ENCODE data around the gene CATSPER4. TPM values are rescaled to one million over a fixed set of nuclear protein-coding genes. Genes with fewer than 3 reads are reported as not detected.
A peak's percentile ranks its signal among the peaks of the same experiment; 100 is the strongest.

The CATSPER4 gene
- total RNA-seq, 1 experiment from 2014 or later: not detected

DNA sequence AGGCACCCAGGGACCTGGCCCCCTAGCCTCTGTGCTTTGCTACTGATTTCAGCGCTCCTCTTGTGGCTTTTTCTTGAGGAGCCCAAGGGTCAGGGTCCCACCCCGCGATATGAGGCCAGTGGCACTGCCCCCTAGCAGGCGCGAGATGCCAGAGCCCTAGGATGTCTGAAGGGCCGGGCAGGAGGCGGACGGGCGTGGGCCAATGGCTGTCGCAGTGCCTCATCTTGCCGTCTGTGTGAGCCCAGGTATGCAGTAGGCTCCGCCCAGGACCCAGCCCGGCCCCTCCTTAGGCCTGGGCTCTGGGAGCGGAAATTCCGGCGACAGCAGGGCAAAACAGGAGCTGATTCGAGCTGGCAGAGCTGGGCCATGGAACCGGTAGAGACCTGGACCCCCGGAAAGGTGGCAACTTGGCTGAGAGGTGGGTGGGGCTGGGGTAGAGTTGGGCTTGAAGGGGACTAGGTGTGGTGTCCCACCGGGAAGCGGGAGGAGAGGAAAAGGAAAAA lies 13.2 kb upstream of the CATSPER4 start, which contains the start of gene CNKSR1:
Gene CNKSR1 (plus strand): TSS at position 310 of the 503 bp plus-strand sequence. CDS start 57 bp downstream, at position 367.
- no peak within 1 kb of the TSS for H3K18ac ChIP-seq (ENCODE audit: insufficient read length, low read depth, low read length)
- WGBS (ENCODE audit: extremely low coverage, insufficient read length, low lambda C conversion rate): no CpG with 5 or more reads among the region's 21 CpGs
- no peak within 1 kb of the TSS for H2BK15ac ChIP-seq (ENCODE audit: low read depth, low read length)
- Mint-ChIP-seq H3K4me1 (peaks cover 3 to 11% of the 10 kb centered on the region in 2 experiments; a peak in 3 of 4 replicates), H3K27ac (peak within 1 kb of the TSS; percentile 43 to 97 (median 95); a peak in 5 of 7 replicates), H3K36me3 (ENCODE audit: insufficient read depth in 1 of 3, low read depth in 3 of 3) (peaks cover 0 to 15% (median 14%) of the 10 kb centered on the region in 3 experiments; a peak in 4 of 7 replicates), H3K27me3 (ENCODE audit: low read depth) (no peaks in the 10 kb centered on the region), H3K4me3 (peak within 1 kb of the TSS; percentile 79 to 82), H3K9me3 (no peaks in the 10 kb centered on the region)
- H4K8ac ChIP-seq (replicated peaks; ENCODE audit: insufficient read length, low read depth, low read length): no peak within 1 kb of the TSS
- H3K23ac ChIP-seq (ENCODE audit: insufficient read length, low read depth, low read length): no peak within 1 kb of the TSS
- H3K27me3 ChIP-seq (ENCODE audit: insufficient read depth, low read length): no peaks in the 10 kb centered on the region
- no peaks in the 10 kb centered on the region for H3K79me2 ChIP-seq (ENCODE audit: insufficient read depth, low read length)
- no peak within 1 kb of the TSS for H4K91ac ChIP-seq (ENCODE audit: insufficient read length, low read depth, low read length)
- no peak within 1 kb of the TSS for H2AK5ac ChIP-seq (ENCODE audit: insufficient read length, low read length)
- peak; percentile 97 for DNase-seq
- no peaks in the 10 kb centered on the region for H4K20me1 ChIP-seq (ENCODE audit: control insufficient read depth, insufficient read depth, insufficient read length)
- no peaks in the 10 kb centered on the region for H3K79me1 ChIP-seq (ENCODE audit: insufficient read depth, low read depth, low read length, poor library complexity, severe bottlenecking)
- no peak within 1 kb of the TSS for H2BK20ac ChIP-seq (ENCODE audit: low read depth, low read length, poor library complexity, severe bottlenecking)
- peak within 1 kb of the TSS; percentile 9 for H3K4me2 ChIP-seq (ENCODE audit: insufficient read depth, insufficient read length, low read length)
- H3K14ac ChIP-seq (ENCODE audit: insufficient read depth, low read length): no peak within 1 kb of the TSS
- TF ChIP-seq, protein P1, sequence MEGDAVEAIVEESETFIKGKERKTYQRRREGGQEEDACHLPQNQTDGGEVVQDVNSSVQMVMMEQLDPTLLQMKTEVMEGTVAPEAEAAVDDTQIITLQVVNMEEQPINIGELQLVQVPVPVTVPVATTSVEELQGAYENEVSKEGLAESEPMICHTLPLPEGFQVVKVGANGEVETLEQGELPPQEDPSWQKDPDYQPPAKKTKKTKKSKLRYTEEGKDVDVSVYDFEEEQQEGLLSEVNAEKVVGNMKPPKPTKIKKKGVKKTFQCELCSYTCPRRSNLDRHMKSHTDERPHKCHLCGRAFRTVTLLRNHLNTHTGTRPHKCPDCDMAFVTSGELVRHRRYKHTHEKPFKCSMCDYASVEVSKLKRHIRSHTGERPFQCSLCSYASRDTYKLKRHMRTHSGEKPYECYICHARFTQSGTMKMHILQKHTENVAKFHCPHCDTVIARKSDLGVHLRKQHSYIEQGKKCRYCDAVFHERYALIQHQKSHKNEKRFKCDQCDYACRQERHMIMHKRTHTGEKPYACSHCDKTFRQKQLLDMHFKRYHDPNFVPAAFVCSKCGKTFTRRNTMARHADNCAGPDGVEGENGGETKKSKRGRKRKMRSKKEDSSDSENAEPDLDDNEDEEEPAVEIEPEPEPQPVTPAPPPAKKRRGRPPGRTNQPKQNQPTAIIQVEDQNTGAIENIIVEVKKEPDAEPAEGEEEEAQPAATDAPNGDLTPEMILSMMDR (conservative IDR thresholded peaks at IDR 0.05): peak; percentile 64
- H3K4ac ChIP-seq (ENCODE audit: low read depth, low read length): no peak within 1 kb of the TSS
- H2BK5ac ChIP-seq (ENCODE audit: insufficient read length, low read length): no peak within 1 kb of the TSS
- no peaks in the 10 kb centered on the region for H3K9me3 ChIP-seq (ENCODE audit: control insufficient read depth, low read depth, low read length)
- peak within 1 kb of the TSS; percentile 30 for H3K9ac ChIP-seq (ENCODE audit: extremely low read depth, insufficient read length, low read length)
- no peak within 1 kb of the TSS for H4K5ac ChIP-seq (ENCODE audit: insufficient read length, low read depth, low read length)
- H3K27ac ChIP-seq (ENCODE audit: insufficient read length, low read depth, low read length): no peak within 1 kb of the TSS
- no peak within 1 kb of the TSS for H3T11ph ChIP-seq (ENCODE audit: low read length)
- no peak within 1 kb of the TSS for H3K56ac ChIP-seq (ENCODE audit: insufficient read length, low read depth, low read length)
- H2BK120ac ChIP-seq (ENCODE audit: low read depth, low read length, poor library complexity, severe bottlenecking): no peak within 1 kb of the TSS
- no peaks in the 10 kb centered on the region for H3K23me2 ChIP-seq (ENCODE audit: insufficient read length, low read depth, low read length, poor library complexity, severe bottlenecking)
- H2BK12ac ChIP-seq (ENCODE audit: insufficient read length, low read depth, low read length): no peak within 1 kb of the TSS
- no peaks in the 10 kb centered on the region for H3K4me1 ChIP-seq (ENCODE audit: insufficient read depth, low read length)
- no peak within 1 kb of the TSS for H2AFZ ChIP-seq (ENCODE audit: low read length)
